HG03064 (cell line): ENCODE results near the gene LDHA.

Source experiments
- ATAC-seq: cut with Tn5 transposase; IDR thresholded peaks from one replicate; pipeline ENCODE4 v1.9.1; 2021; ENCODE audit warnings: low read depth; ENCODE audit not compliant: unreplicated experiment

Gene LDHA

GRCh38 chr11:18394275-18394927 lies at the start of gene LDHA:
Gene LDHA, plus strand, starts transcription at chr11:18394563. Its CDS starts 2,280 bp downstream, at chr11:18396843.
- ATAC-seq, result peak; percentile 57

- no peak for ATAC-seq
Measured at GRCh38 chr11:18347471-18348125, 46.8 kb upstream of the LDHA start.

- no peak for ATAC-seq
Measured at GRCh38 chr11:18352581-18352980, 41.8 kb upstream of the LDHA start.

GRCh38 chr11:18358646-18359045 lies 35.7 kb upstream of the LDHA start:
- no peak for ATAC-seq

- ATAC-seq, result no peak
Measured at GRCh38 chr11:18361154-18361553, 33.2 kb upstream of the LDHA start.

GRCh38 chr11:18364495-18365073 lies 29.8 kb upstream of the LDHA start:
- ATAC-seq, result no peak

GRCh38 chr11:18365741-18366140 lies 28.6 kb upstream of the LDHA start:
- ATAC-seq, result no peak

GRCh38 chr11:18366286-18366685 lies 28.1 kb upstream of the LDHA start:
- no peak for ATAC-seq

GRCh38 chr11:18367431-18367830 lies 26.9 kb upstream of the LDHA start:
- no peak for ATAC-seq

GRCh38 chr11:18368221-18368620 lies 26.1 kb upstream of the LDHA start:
- no peak for ATAC-seq

- ATAC-seq, result no peak
Measured at GRCh38 chr11:18369398-18369797, 25.0 kb upstream of the LDHA start.

- no peak for ATAC-seq
Measured at GRCh38 chr11:18371279-18371678, 23.1 kb upstream of the LDHA start.

GRCh38 chr11:18372201-18372600 lies 22.2 kb upstream of the LDHA start:
- ATAC-seq, result no peak

GRCh38 chr11:18374956-18375355 lies 19.4 kb upstream of the LDHA start:
- ATAC-seq, result no peak

- ATAC-seq, result no peak
Measured at GRCh38 chr11:18375941-18376340, 18.4 kb upstream of the LDHA start.

- ATAC-seq, result no peak
Measured at GRCh38 chr11:18379201-18379600, 15.2 kb upstream of the LDHA start.

GRCh38 chr11:18383388-18384156 lies 10.8 kb upstream of the LDHA start:
- peak; percentile 80 for ATAC-seq

GRCh38 chr11:18384157-18384641 lies 10.2 kb upstream of the LDHA start:
- peak; percentile 45 for ATAC-seq

- ATAC-seq, result no peak
Measured at GRCh38 chr11:18390088-18390487, 4.3 kb upstream of the LDHA start.

- ATAC-seq, result no peak
Measured at GRCh38 chr11:18392434-18393321, 1.7 kb upstream of the LDHA start.
